ENCODE results near the gene CRELD2.

CRELD2 gene

GRCh38 chr22:49873228-49873940 is 45.0 kb upstream of the CRELD2 start:
- Histone ChIP-seq H3K4me3 (ENCODE audit: low read depth, low read length) (no peak overlapping the region), H3K27ac (no peak overlapping the region), H3K9me3 (ENCODE audit: severe bottlenecking) (peaks cover 5% of the 10 kb centered on the region), H3K27me3 (ENCODE audit: insufficient read depth, low read depth, severe bottlenecking) (no peaks in the 10 kb centered on the region), H3K36me3 (peaks cover 26% of the 10 kb centered on the region)
- no peak for DNase-seq
- TF ChIP-seq CTCF (IDR thresholded peaks at IDR 0.05; ENCODE audit: low read depth, low read length): no peak

DNA sequence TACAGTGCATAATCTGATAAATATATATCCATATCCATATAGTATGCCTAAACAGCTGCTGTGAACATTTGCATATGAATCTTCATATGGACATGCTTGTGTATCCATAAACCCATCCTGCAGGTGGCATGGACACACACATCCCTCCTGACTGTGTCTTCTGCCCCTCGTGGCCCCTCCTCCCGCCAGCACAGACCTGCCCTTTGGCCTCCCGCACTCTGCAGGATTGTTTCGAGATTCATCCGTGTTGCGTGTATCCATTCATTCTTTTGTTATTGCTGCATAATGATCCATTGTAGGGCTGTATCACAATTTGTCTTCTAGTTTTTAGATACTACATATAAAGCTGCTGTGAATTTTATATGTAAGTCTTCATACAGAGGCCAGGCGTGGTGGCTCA is 40.8 kb upstream of the CRELD2 start:
- no peak overlapping the region for H3K4me3 ChIP-seq (ENCODE audit: low read depth, low read length)
- no peaks in the 10 kb centered on the region for H3K9me3 ChIP-seq (ENCODE audit: severe bottlenecking)
- no peak for TF ChIP-seq CTCF (IDR thresholded peaks at IDR 0.05; ENCODE audit: low read depth, low read length)
- H3K36me3 ChIP-seq: peaks cover 22% of the 10 kb centered on the region
- no peak for DNase-seq
- H3K27me3 ChIP-seq (ENCODE audit: insufficient read depth, low read depth, severe bottlenecking): no peaks in the 10 kb centered on the region
- H3K27ac ChIP-seq: no peak overlapping the region

DNA sequence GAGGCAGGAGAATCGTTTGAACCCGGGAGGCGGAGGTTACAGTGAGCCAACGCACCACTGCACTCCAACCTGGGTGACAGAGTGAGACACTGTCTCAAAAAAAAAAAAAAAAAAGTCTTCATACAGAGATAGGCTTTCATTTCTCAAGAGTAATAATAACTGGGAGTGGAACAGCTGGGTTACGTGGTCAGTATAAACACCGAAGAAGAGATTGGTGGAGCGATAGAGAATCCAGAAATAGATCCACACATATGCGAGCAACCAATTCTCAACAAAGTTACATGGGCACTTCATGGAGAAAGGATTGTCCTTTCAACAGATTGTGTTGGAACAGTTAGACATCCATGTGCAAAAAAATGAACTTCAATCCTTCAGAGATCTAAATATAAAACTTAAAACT is 40.2 kb upstream of the CRELD2 start:
- no peak overlapping the region for H3K4me3 ChIP-seq (ENCODE audit: low read depth, low read length)
- no peak for TF ChIP-seq CTCF (IDR thresholded peaks at IDR 0.05; ENCODE audit: low read depth, low read length)
- DNase-seq: no peak
- H3K27ac ChIP-seq: no peak overlapping the region
- peaks cover 25% of the 10 kb centered on the region for H3K36me3 ChIP-seq
- H3K9me3 ChIP-seq (ENCODE audit: severe bottlenecking): no peaks in the 10 kb centered on the region
- no peaks in the 10 kb centered on the region for H3K27me3 ChIP-seq (ENCODE audit: insufficient read depth, low read depth, severe bottlenecking)

DNA sequence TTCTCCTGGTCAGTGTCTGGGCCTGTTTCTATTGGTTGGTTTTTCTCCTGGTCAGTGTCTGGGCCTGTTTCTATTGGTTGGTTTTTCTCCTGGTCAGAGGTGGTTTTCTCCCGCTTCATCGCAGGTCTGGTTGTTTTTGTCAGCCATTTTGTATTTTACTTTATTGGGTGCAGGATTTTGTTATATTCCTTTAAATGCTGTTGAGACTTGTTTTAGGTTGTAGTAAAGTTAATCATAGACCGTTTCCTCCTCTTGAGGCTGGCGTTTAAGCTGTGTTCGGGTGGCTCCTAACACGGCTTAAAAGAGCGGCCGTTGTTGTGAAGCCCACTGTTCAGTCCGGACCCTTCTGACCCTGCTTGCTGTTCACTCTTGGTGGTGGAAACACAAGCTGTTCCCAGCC is 38.6 kb upstream of the CRELD2 start:
- H3K27ac ChIP-seq: no peak overlapping the region
- no peak overlapping the region for H3K4me3 ChIP-seq (ENCODE audit: low read depth, low read length)
- peaks cover 40% of the 10 kb centered on the region for H3K36me3 ChIP-seq
- no peaks in the 10 kb centered on the region for H3K27me3 ChIP-seq (ENCODE audit: insufficient read depth, low read depth, severe bottlenecking)
- TF ChIP-seq CTCF (IDR thresholded peaks at IDR 0.05; ENCODE audit: low read depth, low read length): no peak
- DNase-seq: no peak
- no peaks in the 10 kb centered on the region for H3K9me3 ChIP-seq (ENCODE audit: severe bottlenecking)

DNA sequence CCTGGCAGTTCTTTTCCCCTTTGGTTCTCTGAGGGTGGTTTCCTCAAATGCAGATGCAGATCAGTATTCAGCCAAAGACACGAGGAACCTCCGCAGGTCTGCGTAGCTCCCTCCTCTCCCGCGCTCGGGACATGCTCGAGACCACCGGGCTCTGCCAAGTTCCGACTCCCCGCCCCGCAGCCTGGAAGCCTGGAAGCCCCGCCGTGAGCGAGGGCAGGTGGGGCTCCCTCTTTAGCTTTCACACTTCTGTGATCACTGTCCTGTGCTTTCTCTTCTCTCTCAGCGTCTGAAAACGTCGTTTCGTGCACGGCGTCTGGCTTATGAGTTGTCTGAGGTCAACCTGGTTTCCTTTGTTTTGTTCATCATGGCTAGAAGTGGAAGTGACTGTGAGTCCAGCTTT is 38.2 kb upstream of the CRELD2 start:
- no peak for TF ChIP-seq CTCF (IDR thresholded peaks at IDR 0.05; ENCODE audit: low read depth, low read length)
- H3K9me3 ChIP-seq (ENCODE audit: severe bottlenecking): no peaks in the 10 kb centered on the region
- no peaks in the 10 kb centered on the region for H3K27me3 ChIP-seq (ENCODE audit: insufficient read depth, low read depth, severe bottlenecking)
- peaks cover 44% of the 10 kb centered on the region for H3K36me3 ChIP-seq
- no peak overlapping the region for H3K27ac ChIP-seq
- H3K4me3 ChIP-seq (ENCODE audit: low read depth, low read length): no peak overlapping the region
- no peak for DNase-seq

GRCh38 chr22:49881856-49882255 is 36.6 kb upstream of the CRELD2 start:
- DNase-seq: no peak
- Histone ChIP-seq H3K27ac (no peak overlapping the region), H3K36me3 (peaks cover 53% of the 10 kb centered on the region), H3K27me3 (ENCODE audit: insufficient read depth, low read depth, severe bottlenecking) (no peaks in the 10 kb centered on the region), H3K4me3 (ENCODE audit: low read depth, low read length) (no peak overlapping the region), H3K9me3 (ENCODE audit: severe bottlenecking) (peaks cover 5% of the 10 kb centered on the region)
- TF ChIP-seq CTCF (IDR thresholded peaks at IDR 0.05; ENCODE audit: low read depth, low read length): no peak
